ENCODE data around the gene CST6. TPM values are rescaled to one million over a fixed set of nuclear protein-coding genes. Genes with fewer than 3 reads are reported as not detected.

Gene CST6
- total and polyA plus RNA-seq, 2 of the 4 experiments (the other 2 are of a cell fraction) = 0.54 to 3.0 TPM

DNA sequence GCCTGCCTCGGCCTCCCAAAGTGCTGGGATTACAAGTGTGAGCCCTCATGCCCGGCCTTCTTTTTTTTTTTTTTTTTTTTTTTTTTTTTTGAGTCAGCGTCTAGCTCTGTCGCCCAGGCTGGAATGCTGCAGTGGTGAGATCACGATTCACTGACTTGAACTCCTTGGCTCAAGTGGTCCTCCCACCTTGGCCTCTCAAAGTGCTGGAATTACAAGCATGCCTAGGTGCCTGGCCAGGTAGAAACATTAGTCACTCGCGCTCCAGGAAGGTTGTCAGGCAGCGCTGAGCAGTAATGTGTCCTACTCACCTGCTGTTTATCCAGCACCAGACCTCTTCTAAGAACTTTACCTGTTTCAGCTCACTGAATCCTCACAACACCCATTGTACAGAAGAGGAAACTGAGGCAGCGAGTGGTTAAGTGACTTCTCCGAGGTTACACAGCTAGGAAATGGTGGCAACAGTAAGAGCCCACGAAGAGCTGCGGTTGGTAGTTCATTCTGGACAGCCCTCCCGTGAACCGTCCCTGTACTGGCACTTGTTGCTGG lies 496 bp upstream of the CST6 start:
- H3K4ac ChIP-seq (ENCODE audit: low read depth, low read length) = peak overlapping the region; percentile 10; the same call in 1 of the 2 replicates
- no peaks in the 10 kb centered on the region for H3K9me3 ChIP-seq (ENCODE audit: control insufficient read depth, insufficient read depth, low read length)
- CTCF ChIA-PET = no interaction called here
- 0 out of 2 replicates have a peak overlapping the region, but pooled peaks have one; percentile 1 for H2AK5ac ChIP-seq (ENCODE audit: low read depth, low read length)
- H4K91ac ChIP-seq (ENCODE audit: insufficient read depth, low read depth, low read length) = no peak overlapping the region
- POLR2A ChIA-PET (ENCODE audit: unreplicated experiment) = interaction anchor here (0.6 to 1.7 kb wide), 3 partner anchors 9 to 257 kb away, joined by 3 to 12 read pairs (median 6); partner anchors contain the start of gene BANF1
- no TSS peak for BruUV-seq (replicated peaks)
- no peak overlapping the region for H2AK9ac ChIP-seq (replicated peaks; ENCODE audit: low read depth, low read length, poor library complexity)
- H3K23ac ChIP-seq (ENCODE audit: low read depth, low read length) = no peak overlapping the region
- peaks cover 9% of the 10 kb centered on the region for H3K4me1 ChIP-seq (ENCODE audit: control insufficient read depth, insufficient read depth, low read length)
- H3K27ac ChIP-seq (ENCODE audit: insufficient read depth, low read length) = no peak overlapping the region
- no peak overlapping the region for H4K5ac ChIP-seq (ENCODE audit: low read depth, low read length)
- no peak overlapping the region for H3K4me2 ChIP-seq (ENCODE audit: low read depth, low read length)
- peak overlapping the region; percentile 81 for H2AFZ ChIP-seq (replicated peaks; ENCODE audit: low read length, poor library complexity)
- dilution Hi-C loops (cut with HindIII; ENCODE audit: low sequenced_read_pairs, unreplicated experiment) = no loop called here
- H3K56ac ChIP-seq (ENCODE audit: extremely low read depth, insufficient read depth, low read length) = no peak overlapping the region
- peaks cover 13% of the 10 kb centered on the region for H3K27me3 ChIP-seq (ENCODE audit: control insufficient read depth, insufficient read depth, low read length)
- H2BK5ac ChIP-seq (ENCODE audit: low read depth, low read length, poor library complexity, severe bottlenecking) = no peak overlapping the region
- H4K8ac ChIP-seq (ENCODE audit: low read depth in 2 of 2, low read length in 2 of 2) = no peak overlapping the region
- H4K20me1 ChIP-seq (ENCODE audit: insufficient read depth, low read length) = no peaks in the 10 kb centered on the region; the same call in 1 of the 2 replicates
- DNase-seq = peak; percentile 53
- H3K9ac ChIP-seq (ENCODE audit: low read depth, low read length) = no peak overlapping the region
- peaks cover 19% of the 10 kb centered on the region for H3K9me1 ChIP-seq (ENCODE audit: insufficient read depth, low read length)
- 58% methylated on average over 9 of the region's 14 CpGs; no CpG with 5 or more reads in 1 of the 2 experiments for WGBS, 2 experiments (ENCODE audit: extremely low coverage in 2 of 2, insufficient read length in 1 of 2)
- no peak overlapping the region for H2BK15ac ChIP-seq (ENCODE audit: low read depth, low read length)
- H3K14ac ChIP-seq (replicated peaks; ENCODE audit: low read depth, low read length) = no peak overlapping the region
- H2BK120ac ChIP-seq (ENCODE audit: low read depth, low read length) = no peak overlapping the region
- H3K4me3 ChIP-seq (ENCODE audit: insufficient read depth, low read depth, low read length) = no peak overlapping the region
- H3K79me1 ChIP-seq (ENCODE audit: low read depth in 1 of 2, low read length in 2 of 2) = no peaks in the 10 kb centered on the region
- TF ChIP-seq SMC3 (IDR thresholded peaks at IDR 0.05; ENCODE audit: low read depth, low read length) (no peak), MAFK (IDR thresholded peaks at IDR 0.05; ENCODE audit: low read depth, low read length) (no peak), MXI1 (IDR thresholded peaks at IDR 0.05; ENCODE audit: borderline replicate concordance, low read depth, low read length) (no peak), CHD1 (IDR thresholded peaks at IDR 0.05; ENCODE audit: low read depth, low read length) (no peak), FOS (IDR thresholded peaks at IDR 0.05; ENCODE audit: low read depth, low read length) (no peak), POLR2A (IDR thresholded peaks at IDR 0.05; ENCODE audit: low read depth, low read length) (no peak), BHLHE40 (IDR thresholded peaks at IDR 0.05; ENCODE audit: low read depth, low read length) (no peak), NFE2L2 (IDR thresholded peaks at IDR 0.05; ENCODE audit: low read depth, low read length) (no peak), CEBPB (IDR thresholded peaks at IDR 0.05; ENCODE audit: low read depth, low read length) (no peak), RCOR1 (IDR thresholded peaks at IDR 0.05; ENCODE audit: insufficient replicate concordance, low read length) (no peak), RAD21 (IDR thresholded peaks at IDR 0.05; ENCODE audit: low read length) (no peak), RFX5 (IDR thresholded peaks at IDR 0.05; ENCODE audit: low read depth, low read length) (no peak), MAZ (IDR thresholded peaks at IDR 0.05; ENCODE audit: borderline replicate concordance, low read depth, low read length) (no peak)
- TF ChIP-seq, protein P1, sequence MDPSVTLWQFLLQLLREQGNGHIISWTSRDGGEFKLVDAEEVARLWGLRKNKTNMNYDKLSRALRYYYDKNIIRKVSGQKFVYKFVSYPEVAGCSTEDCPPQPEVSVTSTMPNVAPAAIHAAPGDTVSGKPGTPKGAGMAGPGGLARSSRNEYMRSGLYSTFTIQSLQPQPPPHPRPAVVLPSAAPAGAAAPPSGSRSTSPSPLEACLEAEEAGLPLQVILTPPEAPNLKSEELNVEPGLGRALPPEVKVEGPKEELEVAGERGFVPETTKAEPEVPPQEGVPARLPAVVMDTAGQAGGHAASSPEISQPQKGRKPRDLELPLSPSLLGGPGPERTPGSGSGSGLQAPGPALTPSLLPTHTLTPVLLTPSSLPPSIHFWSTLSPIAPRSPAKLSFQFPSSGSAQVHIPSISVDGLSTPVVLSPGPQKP (IDR thresholded peaks at IDR 0.05; ENCODE audit: borderline replicate concordance, low read depth, low read length) = no peak
- TF ChIP-seq, protein P2, sequence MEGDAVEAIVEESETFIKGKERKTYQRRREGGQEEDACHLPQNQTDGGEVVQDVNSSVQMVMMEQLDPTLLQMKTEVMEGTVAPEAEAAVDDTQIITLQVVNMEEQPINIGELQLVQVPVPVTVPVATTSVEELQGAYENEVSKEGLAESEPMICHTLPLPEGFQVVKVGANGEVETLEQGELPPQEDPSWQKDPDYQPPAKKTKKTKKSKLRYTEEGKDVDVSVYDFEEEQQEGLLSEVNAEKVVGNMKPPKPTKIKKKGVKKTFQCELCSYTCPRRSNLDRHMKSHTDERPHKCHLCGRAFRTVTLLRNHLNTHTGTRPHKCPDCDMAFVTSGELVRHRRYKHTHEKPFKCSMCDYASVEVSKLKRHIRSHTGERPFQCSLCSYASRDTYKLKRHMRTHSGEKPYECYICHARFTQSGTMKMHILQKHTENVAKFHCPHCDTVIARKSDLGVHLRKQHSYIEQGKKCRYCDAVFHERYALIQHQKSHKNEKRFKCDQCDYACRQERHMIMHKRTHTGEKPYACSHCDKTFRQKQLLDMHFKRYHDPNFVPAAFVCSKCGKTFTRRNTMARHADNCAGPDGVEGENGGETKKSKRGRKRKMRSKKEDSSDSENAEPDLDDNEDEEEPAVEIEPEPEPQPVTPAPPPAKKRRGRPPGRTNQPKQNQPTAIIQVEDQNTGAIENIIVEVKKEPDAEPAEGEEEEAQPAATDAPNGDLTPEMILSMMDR (conservative IDR thresholded peaks at IDR 0.05; ENCODE audit: low read depth, low read length) = no peak
- TF ChIP-seq, protein P3, sequence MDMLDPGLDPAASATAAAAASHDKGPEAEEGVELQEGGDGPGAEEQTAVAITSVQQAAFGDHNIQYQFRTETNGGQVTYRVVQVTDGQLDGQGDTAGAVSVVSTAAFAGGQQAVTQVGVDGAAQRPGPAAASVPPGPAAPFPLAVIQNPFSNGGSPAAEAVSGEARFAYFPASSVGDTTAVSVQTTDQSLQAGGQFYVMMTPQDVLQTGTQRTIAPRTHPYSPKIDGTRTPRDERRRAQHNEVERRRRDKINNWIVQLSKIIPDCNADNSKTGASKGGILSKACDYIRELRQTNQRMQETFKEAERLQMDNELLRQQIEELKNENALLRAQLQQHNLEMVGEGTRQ (IDR thresholded peaks at IDR 0.05; ENCODE audit: low read depth, low read length) = no peak
- H3K18ac ChIP-seq (ENCODE audit: low read depth, low read length) = no peak overlapping the region
- in situ Hi-C loops (cut with MboI; ENCODE audit: low sequenced_read_pairs) = no loop called here
- no peak overlapping the region for H2BK20ac ChIP-seq (ENCODE audit: low read depth, low read length)
- H3K36me3 ChIP-seq (ENCODE audit: control insufficient read depth, insufficient read depth, low read length) = no peaks in the 10 kb centered on the region
- intact Hi-C loops (cut with micrococcal nuclease) = no loop called here
- no peak for ATAC-seq (ENCODE audit: low read depth)

Data from IMR-90 (cell line).